ENCODE results near the gene E2F8.

E2F8 gene

DNA sequence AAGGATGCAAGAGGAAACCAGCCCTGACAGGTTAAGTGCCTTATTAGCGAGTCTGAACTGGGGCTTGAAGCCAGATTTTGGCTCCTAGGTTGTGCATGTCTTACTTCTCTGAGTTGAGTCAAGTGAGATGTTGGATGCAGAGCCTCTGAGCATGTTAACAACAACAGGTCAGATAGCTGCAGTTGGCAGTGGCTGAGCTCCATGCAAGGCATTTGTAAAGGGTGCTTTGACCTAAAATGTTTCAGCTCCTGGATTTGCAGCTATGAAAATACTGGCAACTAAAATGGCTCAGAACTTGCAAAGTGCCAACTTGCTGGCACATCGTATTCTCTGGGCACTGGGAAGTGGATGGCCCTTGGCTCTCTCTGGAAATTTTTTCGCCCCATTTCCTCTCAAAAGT, 22.5 kb downstream of the E2F8 start:
- no peak for DNase-seq

DNA sequence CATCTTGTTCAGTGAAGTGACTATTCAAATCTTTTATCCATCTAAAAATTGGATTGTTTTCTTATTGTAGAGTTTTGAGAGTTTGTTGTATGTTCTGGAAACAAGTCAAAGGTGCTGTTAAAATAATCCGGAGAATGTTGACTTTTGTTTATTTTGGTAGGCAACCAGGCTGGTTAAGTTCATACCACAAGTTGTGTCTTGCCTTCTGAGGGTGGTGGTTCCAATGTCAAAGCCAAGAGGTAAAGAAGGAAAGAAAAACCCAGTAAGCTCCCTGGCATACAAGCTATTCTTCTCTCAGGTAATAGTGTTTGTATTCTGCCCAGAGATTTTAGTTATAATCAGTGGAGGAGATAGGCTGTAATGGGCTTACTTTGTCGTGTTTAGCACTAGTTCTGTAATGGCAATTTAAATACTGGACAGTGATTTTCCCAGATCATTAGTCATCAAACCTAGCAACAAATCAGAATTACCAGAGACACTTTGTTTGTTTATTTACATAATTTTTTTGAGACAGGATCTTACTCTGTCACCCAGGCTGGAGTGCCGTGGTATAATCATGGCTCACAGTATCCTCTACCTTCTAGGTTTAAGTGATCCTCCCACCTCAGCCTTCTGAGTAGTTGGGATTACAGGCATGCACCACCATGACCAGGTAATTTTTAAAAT, 23.9 kb downstream of the E2F8 start:
- DNase-seq: no peak

DNA sequence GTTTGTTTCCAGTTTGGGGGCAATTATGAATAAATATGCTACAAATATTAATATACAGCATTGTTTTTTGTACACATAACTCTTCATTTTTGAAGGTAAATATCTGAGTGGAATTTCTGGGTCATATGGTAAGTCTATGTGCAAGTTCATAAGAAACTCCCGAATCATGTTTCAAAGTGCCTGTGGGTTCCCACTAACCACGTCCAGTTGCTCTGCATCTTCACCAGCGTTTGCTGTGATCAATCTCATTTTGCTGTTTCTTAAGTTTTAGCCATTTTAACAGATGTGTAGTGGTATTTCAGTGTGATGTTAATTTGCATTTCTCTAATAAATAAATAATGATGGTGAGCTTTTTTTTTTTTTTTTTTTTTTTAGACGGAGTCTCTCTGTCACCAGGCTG, 24.7 kb downstream of the E2F8 start:
- no peak for DNase-seq

DNA sequence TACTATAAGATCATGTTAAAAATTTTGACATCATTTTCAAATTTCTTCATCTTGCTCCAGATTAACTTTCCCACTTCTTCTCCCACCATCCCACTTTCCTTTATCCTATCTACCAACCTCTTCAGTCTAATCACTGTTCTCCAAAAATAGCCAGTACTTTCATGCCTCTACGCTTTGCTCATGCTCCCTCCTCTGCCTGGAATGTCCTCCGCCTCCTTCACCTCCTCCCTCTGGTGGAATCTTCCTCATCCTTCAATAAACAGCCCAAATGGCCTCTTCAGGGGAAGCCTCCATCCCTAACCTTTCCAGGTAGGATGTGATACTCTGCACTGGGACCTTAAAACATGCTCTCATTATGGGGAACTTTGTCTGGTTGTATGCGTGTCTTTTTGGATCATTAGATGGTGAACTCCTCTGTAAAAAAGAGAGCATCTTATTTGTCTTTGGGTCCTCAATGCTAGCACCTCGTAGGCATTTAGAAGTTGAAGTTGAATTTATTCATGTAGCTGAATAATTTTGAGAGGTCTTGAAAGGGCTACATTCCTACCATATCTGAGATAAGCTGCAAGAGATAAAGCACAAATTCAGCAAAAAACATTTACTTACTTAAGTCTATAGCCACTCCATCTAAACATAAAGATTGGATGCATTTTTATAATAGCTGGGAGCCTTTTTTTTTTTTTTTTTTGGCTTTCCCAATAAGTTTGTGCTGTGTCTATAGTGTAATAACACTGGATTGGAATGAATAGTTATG, 31.0 kb downstream of the E2F8 start:
- no peak for DNase-seq

DNA sequence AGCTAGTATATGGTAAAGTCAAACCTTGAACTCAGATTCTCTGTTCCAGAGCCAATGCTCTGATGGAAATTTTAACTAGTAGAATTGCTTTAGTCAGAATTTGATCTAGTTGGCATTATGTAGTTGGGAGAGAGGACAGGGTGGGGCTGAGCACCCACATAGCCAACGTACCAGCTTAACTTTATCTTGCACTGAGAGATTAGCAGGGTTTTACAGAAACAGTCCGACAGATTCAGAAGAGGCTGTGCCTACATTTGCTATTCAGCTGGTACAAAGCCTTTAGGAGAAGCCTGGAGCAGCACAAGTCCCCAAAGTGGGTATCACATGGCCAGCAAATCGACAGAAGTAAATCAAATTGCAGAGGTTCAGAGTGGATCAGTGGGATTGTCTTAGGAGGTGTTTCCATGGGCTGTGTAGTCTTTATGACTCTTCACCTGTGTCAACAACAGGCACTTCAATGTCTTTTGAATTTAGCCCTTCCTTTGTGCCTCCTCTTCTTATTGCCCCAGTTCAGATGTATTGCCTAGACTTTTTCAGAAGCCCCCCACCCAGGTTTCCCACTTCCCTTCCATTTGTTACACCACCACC, 31.7 kb downstream of the E2F8 start:
- no peak for DNase-seq

GRCh38 chr11:19208181-19208580, 32.6 kb downstream of the E2F8 start:
- no peak for DNase-seq

- no peak for DNase-seq
Measured at GRCh38 chr11:19204836-19205235, 35.9 kb downstream of the E2F8 start.

DNA sequence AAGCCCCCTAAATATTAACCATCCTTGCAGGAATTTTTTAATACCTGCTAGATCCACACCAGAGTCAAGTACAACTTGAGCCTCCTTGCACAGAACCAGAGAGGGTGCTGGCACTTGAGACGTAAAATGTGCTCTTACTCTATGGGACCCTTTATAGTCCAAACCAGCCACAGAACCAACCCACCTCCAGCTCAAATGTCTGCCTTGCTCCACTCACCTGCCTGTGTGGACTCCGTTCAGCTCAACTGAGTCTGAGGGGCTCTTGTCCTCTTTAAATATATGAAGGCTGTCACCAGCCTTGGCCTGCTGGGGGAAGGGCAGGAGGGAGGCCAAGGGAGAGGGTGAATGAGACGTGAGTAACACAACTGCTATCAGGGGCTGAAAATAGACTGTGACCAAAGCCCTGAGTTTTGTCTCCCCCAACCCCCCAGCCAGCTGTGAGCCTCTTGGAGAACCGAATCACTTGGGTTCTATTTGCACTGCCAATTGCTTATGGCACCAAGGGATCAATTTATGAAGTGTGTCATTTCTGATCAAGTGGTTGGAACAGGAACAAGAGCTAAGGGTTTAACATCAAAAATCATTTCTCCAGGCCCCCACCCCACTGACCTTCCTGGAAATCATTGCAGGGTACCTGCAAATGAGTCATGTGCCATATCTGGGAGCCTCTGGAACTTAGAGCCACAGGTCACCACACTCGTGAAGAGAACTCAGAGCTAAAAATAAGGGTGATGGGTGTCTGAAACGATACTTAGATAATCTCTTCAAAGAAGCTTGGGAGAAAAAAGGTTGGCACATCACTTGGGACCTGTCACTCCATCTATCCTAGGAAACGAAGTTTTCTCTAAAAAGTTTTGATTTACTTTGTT, 38.8 kb downstream of the E2F8 start, which contains the start of gene CSRP3:
CSRP3 (minus strand) TSS at position 247 of the 869 bp plus-strand sequence. CDS start 9,535 bp downstream, outside the sequence.
- no peak for DNase-seq

- no peak for DNase-seq
Measured at GRCh38 chr11:19200410-19201201, 40.1 kb downstream of the E2F8 start.

GRCh38 chr11:19199771-19200170, 41.0 kb downstream of the E2F8 start:
- DNase-seq: no peak

- DNase-seq: no peak
Measured at GRCh38 chr11:19199048-19199447, 41.7 kb downstream of the E2F8 start.

GRCh38 chr11:19196432-19196831, 44.3 kb downstream of the E2F8 start:
- DNase-seq: no peak

DNA sequence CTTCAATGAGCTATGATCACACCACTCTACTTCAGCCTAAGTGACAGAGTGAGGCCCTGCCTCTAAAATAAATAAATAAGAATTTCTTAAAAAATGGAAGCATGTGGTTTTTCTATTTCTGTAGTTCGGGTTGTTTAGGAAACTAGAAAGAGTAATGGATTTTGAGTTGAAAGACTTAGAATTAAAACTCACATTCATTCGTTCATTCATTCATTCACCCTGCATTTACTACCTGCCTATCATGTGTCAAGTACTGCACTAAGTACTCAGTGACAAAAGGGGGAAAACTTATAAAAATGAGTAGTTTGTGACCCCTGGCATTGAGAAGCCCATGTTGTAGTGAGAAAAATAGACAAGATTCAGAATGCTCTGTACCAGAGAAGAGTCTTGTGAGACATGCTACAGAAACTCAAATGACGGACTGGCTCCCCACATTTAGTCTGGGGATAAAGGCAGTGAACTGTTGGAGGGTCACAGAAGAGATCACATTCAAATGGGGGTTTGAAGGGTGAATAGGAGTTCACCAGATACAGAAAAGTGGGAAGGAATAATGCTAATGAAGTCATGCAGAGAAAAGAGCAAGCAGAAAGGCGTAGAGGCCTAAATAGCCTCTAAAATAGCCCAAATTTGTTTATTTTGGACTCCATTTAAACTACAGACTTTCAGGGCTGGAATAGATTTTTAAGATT, 46.0 kb downstream of the E2F8 start:
- DNase-seq: no peak

GRCh38 chr11:19193916-19194315, 46.8 kb downstream of the E2F8 start:
- DNase-seq: no peak

- no peak for DNase-seq
Measured at GRCh38 chr11:19191530-19192169, 49.1 kb downstream of the E2F8 start.

- DNase-seq: no peak
Measured at GRCh38 chr11:19187833-19188258, 52.9 kb downstream of the E2F8 start.

DNA sequence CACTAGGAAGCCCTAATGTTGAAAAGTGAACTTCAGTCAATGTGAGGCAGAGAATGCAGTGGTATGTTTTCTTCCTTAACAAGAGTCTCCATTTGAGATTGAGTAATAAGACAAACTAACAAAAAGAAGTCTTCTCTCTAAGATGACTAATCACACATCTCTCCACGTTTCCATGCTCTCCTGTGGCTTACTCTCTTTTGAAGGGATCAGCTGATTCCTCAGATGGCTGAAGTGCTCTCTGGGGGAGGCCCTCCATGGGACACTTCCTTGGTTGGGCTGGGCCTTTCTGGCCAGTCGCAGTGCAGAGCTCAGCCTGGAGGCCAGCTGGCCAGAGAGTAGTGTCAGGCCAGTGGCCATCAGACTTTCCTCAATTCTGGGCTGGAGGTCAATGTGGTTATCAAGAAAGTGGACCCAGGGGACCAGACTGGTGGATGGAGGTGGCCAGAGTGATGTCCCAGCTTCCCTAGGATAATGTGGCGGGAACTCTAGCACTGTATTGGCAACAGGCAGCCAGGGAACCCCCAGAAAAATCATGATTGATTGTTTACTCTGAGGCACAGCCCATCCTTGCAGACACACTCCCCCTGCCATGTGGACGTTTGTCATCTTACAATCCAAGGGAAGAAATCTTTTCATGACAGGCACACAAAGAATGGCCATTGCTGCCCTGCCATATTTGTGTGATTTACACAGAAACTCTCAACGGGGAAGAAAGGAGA, 53.5 kb downstream of the E2F8 start:
- no peak for DNase-seq

DNA sequence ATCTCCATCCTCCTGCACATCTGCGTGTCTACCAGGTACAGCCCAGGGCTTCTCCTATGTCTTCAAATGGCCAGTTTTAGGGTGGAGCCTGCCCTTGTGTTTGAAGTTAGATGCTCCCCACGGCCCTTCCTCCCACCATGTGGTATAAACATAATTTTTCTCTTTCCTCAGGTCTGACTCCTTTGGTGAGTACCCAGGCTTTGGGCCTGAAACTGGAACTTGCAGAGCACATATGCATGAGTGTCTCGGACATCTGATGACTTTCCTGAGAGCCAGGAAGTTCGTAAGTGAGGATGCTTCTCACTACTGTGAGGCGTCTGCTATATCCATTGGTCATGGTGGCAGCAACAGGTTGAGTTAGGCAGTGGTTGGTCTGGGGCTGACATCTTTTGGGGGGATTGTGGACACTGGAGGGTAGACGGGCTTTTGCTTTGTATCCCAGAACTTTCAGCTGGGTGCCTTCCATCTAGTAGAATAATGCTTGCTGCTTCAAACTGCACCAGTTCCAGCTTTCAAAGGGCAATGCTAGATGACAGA, 55.2 kb downstream of the E2F8 start:
- no peak for DNase-seq

DNA sequence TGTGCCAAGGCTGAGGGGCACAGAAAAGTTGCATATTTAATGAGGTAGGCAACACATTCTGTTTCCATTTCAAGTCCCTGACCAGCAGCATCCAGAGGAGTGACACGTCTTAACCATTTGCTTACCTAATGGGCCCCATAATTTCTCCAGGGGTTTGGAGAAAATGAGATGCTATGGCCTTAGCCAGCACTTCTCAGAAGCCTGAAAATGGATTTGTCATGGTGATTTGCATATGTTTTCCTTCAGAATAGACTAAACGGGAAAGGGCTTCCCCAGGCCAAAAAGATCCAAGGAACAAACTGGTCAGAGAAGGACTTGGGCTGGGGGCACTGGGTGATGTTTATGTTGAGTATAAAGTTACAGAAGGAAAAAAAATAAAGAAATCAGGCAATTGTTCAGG, 55.7 kb downstream of the E2F8 start:
- no peak for DNase-seq

DNA sequence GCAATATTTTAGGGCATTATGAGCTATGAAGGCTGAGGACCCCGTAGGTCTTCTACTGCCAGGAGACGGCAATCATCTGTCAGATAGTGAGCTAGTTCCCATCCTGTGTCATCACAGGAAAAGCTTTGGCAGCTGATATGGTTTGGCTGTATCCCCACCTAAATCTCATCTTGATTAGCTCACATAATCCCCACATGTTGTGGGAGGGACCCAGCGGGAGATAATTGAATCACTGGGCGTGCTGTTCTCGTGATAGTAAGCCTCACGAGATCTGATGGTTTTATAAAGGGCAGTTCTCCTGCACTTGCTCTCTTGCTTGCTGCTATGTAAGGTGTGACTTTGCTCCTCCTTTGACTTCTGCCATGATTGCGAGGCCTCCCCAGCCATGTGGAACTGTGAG, 57.1 kb downstream of the E2F8 start:
- no peak for DNase-seq

Data from DMS 273 treated with DMSO at 0.1 percent for 48 hours (cell line).